ENCODE results near the gene SLC12A2. TPM values are rescaled to one million over a fixed set of nuclear protein-coding genes. Genes with fewer than 3 reads are reported as not detected.
A peak's percentile ranks its signal among the peaks of the same experiment; 100 is the strongest.

SLC12A2 gene
- total RNA-seq, 1 donor from 2014 or later: 14.3 TPM

GRCh38 chr5:128225245-128226030 is 141.9 kb downstream of the SLC12A2 start:
- TF ChIP-seq CTCF (conservative IDR thresholded peaks at IDR 0.05; ENCODE audit: low read depth, low read length): no peak
- no peak for DNase-seq (ENCODE audit: low read depth)
- no peak overlapping the region for H3K4me3 ChIP-seq (ENCODE audit: low read depth, low read length)

- H3K4me3 ChIP-seq (ENCODE audit: low read depth, low read length): no peak overlapping the region
- DNase-seq (ENCODE audit: low read depth): peak; percentile 67
- TF ChIP-seq CTCF (conservative IDR thresholded peaks at IDR 0.05; ENCODE audit: low read depth, low read length): no peak
Measured at GRCh38 chr5:128228008-128228407, 144.4 kb downstream of the SLC12A2 start.

GRCh38 chr5:128228521-128228920 is 145.0 kb downstream of the SLC12A2 start:
- TF ChIP-seq CTCF (conservative IDR thresholded peaks at IDR 0.05; ENCODE audit: low read depth, low read length): no peak
- DNase-seq (ENCODE audit: low read depth): peak; percentile 65
- H3K4me3 ChIP-seq (ENCODE audit: low read depth, low read length): no peak overlapping the region

GRCh38 chr5:128234928-128235641 is 151.5 kb downstream of the SLC12A2 start:
- no peak for DNase-seq (ENCODE audit: low read depth)
- TF ChIP-seq CTCF (conservative IDR thresholded peaks at IDR 0.05; ENCODE audit: low read depth, low read length): no peak
- no peak overlapping the region for H3K4me3 ChIP-seq (ENCODE audit: low read depth, low read length)

GRCh38 chr5:128236334-128236733 is 152.8 kb downstream of the SLC12A2 start:
- no peak for DNase-seq (ENCODE audit: low read depth)
- no peak overlapping the region for H3K4me3 ChIP-seq (ENCODE audit: low read depth, low read length)
- no peak for TF ChIP-seq CTCF (conservative IDR thresholded peaks at IDR 0.05; ENCODE audit: low read depth, low read length)

GRCh38 chr5:128237000-128237399 is 153.4 kb downstream of the SLC12A2 start:
- DNase-seq (ENCODE audit: low read depth): no peak
- no peak for TF ChIP-seq CTCF (conservative IDR thresholded peaks at IDR 0.05; ENCODE audit: low read depth, low read length)
- H3K4me3 ChIP-seq (ENCODE audit: low read depth, low read length): no peak overlapping the region

Data from epithelial cell of proximal tubule (primary cell).